HG03378 (cell line): ENCODE measurements around the gene TMEM39B.

ENCODE experiments used
- ATAC-seq: cut with Tn5 transposase; IDR thresholded peaks from one replicate; pipeline ENCODE4 v1.9.1; 2021; ENCODE audit warnings: mild to moderate bottlenecking, moderate library complexity; ENCODE audit not compliant: unreplicated experiment

Gene TMEM39B

GRCh38 chr1:32151319-32151787 is 78.6 kb downstream of the TMEM39B start:
- no peak for ATAC-seq
